Breast epithelium (tissue), 4 donors: ENCODE data around the gene OR2H1. TPM values are rescaled to one million over a fixed set of nuclear protein-coding genes. Genes with fewer than 3 reads are reported as not detected.
"Not testable (repeated sequence)": the region's sequence is repeated elsewhere in the genome, so short reads cannot be mapped to it uniquely, and the experiment has no call there.

ENCODE experiments used
- DNase-seq, 2 donors: peaks; one replicate each; pipeline ENCODE4 v3.0.0-alpha.2; 2019; ENCODE audit warnings: low spot score in 2 of 2
- H3K27ac ChIP-seq, 2 donors: fragments of 200-600 bp; sonication (generic) in 1 of 2; one replicate each; pipeline ENCODE4 v1.5.1; 2016 to 2019; ENCODE audit warnings: mild to moderate bottlenecking in 1 of 2
- H3K27me3 ChIP-seq, 2 donors: fragments of 200-600 bp; sonication (generic) in 1 of 2; one replicate each; pipeline versions ENCODE4 v1.5.1 to v1.6.0; 2017 to 2019; ENCODE audit warnings: control low read depth in 1 of 2, mild to moderate bottlenecking in 1 of 2
- H3K36me3 ChIP-seq: fragments of 200-600 bp; one replicate; pipeline ENCODE4 v1.5.1; 2019
- H3K4me1 ChIP-seq, 2 donors: fragments of 200-600 bp; sonication (generic); one replicate each; pipeline ENCODE4 v1.5.1; 2016 to 2019; ENCODE audit warnings: control low read depth in 1 of 2
- H3K4me3 ChIP-seq, 3 donors: fragments of 200-600 bp; sonication (generic); 1 replicate in 2 of 3; 2 replicates in 1 of 3; pipeline ENCODE4 v1.5.1; 2016 to 2019; ENCODE audit warnings: mild to moderate bottlenecking in 3 of 3, moderate library complexity in 2 of 3
- H3K9me3 ChIP-seq, 2 donors: fragments of 200-600 bp; sonication (generic) in 1 of 2; one replicate each; pipeline ENCODE4 v1.5.1; 2016 to 2019; ENCODE audit warnings: control low read depth in 1 of 2
- POLR2A ChIP-seq: fragments of 450-650 bp; IDR thresholded peaks from one replicate; pipeline ENCODE4 v1.6.1; 2016; ENCODE audit warnings: antibody characterized with exemption, mild to moderate bottlenecking, moderate library complexity
- POLR2AphosphoS5 ChIP-seq, 3 donors: sonication (generic); formaldehyde crosslinking; IDR thresholded peaks; one replicate each; pipeline ENCODE4 v1.6.1; 2017; ENCODE audit warnings: antibody characterized with exemption in 3 of 3
- intact Hi-C: fragments of 100-400 bp; cut with DNase I; formaldehyde crosslinking; loops from one replicate; pipeline ENCODE4 v1.15.1; 2023; ENCODE audit warnings: low total_unique reads
- total RNA-seq, 3 donors: library from RNA; depleted of rRNA; stranded (reverse); fragments of >200 nt; gene quantifications; one replicate each; pipeline ENCODE4 v1.1.0, GENCODE V29; 2016
- TF ChIP-seq, protein P1 (sequence below), 3 donors: fragments of 450-650 bp; IDR thresholded peaks; one replicate each; pipeline ENCODE4 v1.5.1; 2016 to 2017; ENCODE audit warnings: antibody characterized with exemption in 3 of 3, mild to moderate bottlenecking in 3 of 3, moderate library complexity in 3 of 3

OR2H1 gene
- total RNA-seq, 3 donors from 2014 or later = not detected

DNA sequence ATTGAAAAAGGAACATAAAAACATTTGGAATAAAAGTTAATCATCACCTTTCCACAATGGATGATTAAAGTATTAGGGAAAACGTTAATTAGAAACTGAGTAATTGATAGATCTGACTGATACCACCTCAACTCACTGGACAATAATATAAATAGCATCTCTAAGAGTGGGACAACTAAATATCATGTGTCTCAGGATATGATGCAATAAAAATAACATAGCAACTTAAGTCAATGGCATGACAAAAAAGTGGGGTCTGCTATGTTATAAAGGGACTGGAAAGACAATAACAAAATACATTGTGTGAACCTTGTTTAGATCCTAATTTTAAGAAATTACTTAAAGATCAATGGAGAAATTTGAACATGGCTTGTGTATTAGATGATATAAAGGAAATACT is 31.9 kb upstream of the OR2H1 start:
- H3K27me3 ChIP-seq = no peaks in the 10 kb centered on the region
- H3K36me3 ChIP-seq = no peaks in the 10 kb centered on the region
- TF ChIP-seq POLR2A (no peak), POLR2AphosphoS5 (IDR thresholded peaks at IDR 0.05) (no peak)
- TF ChIP-seq, protein P1, sequence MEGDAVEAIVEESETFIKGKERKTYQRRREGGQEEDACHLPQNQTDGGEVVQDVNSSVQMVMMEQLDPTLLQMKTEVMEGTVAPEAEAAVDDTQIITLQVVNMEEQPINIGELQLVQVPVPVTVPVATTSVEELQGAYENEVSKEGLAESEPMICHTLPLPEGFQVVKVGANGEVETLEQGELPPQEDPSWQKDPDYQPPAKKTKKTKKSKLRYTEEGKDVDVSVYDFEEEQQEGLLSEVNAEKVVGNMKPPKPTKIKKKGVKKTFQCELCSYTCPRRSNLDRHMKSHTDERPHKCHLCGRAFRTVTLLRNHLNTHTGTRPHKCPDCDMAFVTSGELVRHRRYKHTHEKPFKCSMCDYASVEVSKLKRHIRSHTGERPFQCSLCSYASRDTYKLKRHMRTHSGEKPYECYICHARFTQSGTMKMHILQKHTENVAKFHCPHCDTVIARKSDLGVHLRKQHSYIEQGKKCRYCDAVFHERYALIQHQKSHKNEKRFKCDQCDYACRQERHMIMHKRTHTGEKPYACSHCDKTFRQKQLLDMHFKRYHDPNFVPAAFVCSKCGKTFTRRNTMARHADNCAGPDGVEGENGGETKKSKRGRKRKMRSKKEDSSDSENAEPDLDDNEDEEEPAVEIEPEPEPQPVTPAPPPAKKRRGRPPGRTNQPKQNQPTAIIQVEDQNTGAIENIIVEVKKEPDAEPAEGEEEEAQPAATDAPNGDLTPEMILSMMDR (IDR thresholded peaks at IDR 0.05) = no peak
- H3K4me3 ChIP-seq = no peak overlapping the region
- no peak overlapping the region for H3K27ac ChIP-seq
- H3K4me1 ChIP-seq = no peaks in the 10 kb centered on the region
- intact Hi-C loops = no loop called here
- no peak for DNase-seq
- H3K9me3 ChIP-seq = peaks cover 0 to 6% of the 10 kb centered on the region in 2 donors

DNA sequence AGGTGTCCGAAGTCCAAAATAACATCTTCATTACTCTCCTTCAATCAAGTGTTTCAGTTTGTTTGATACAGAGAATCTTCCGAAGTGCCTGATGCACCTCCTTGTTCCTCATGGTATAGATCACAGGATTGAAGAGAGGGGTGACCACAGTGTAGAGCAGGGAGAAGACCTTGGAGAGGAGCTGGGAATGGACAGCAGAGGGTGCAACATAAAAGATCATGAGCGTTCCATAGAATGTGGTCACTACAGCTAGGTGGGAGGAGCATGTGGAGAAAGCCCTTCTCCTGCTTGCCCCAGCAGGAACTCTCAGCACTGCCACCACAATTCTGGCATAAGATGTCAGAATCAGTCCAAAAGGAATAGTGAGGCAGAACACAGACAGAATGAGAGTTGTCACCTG is 30.3 kb upstream of the OR2H1 start:
- H3K9me3 ChIP-seq = no peaks in the 10 kb centered on the region
- no peaks in the 10 kb centered on the region for H3K4me1 ChIP-seq

DNA sequence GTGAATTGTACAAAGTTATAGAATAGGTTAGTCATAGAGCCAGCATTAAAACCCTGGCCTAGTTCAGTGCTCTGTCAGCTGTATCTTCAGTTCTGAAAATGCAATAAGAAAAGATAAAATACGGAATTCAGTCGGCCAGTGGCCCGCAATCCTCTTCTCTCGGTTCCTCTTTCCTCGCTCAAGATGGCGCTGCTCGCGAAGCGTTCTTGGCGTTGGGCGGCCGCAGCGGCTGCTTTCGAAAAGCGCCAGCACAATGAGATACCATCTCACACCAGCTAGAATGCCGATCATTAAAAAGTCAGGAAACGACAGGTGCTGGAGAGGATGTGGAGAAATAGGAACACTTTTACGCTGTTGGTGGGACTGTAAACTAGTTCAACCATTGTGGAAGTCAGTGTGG is 20.2 kb upstream of the OR2H1 start:
- H3K9me3 ChIP-seq, H3K27me3 ChIP-seq, H3K4me3 ChIP-seq, H3K36me3 ChIP-seq, DNase-seq, H3K4me1 ChIP-seq, H3K27ac ChIP-seq, intact Hi-C loops: not testable (repeated sequence)

More for the DNA sequence above, 30.3 kb upstream of the OR2H1 start:
- H3K27me3 ChIP-seq = no peaks in the 10 kb centered on the region
- H3K27ac ChIP-seq = no peak overlapping the region
- no peaks in the 10 kb centered on the region for H3K36me3 ChIP-seq
- no peak for TF ChIP-seq POLR2AphosphoS5 (IDR thresholded peaks at IDR 0.05)
- TF ChIP-seq, protein P1 (IDR thresholded peaks at IDR 0.05) = no peak
- TF ChIP-seq POLR2A = no peak
- H3K4me3 ChIP-seq = no peak overlapping the region
- no peak for DNase-seq
- intact Hi-C loops = no loop called here

DNA sequence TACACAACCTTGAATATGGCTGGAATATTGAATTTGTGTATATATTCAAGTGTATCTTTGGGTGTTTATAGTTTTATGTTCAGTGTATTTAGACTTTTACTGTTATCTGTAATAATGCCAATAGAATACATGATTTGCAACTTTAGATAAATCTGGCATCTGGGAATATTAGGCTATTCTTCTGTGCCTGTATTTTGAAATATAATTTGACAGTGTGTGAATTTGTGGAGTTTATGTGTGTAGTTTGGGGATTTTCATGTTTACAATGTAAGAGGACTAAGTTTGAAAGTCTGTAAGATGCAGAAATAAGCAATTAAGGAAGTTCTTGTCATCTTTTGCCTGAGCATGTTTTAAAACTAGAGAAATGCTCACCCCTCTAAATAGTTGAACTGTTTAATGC is 17.9 kb upstream of the OR2H1 start, which contains the start of gene OR10C1:
Gene OR10C1 (plus strand): TSS at position 301 of the 400 bp plus-strand sequence. CDS start 710 bp downstream, outside the sequence.
- Histone ChIP-seq H3K4me1 (no peaks in the 10 kb centered on the region), H3K4me3 (no peak within 1 kb of the TSS), H3K27ac (no peak within 1 kb of the TSS), H3K36me3 (no peaks in the 10 kb centered on the region), H3K9me3 (peaks cover 1 to 4% of the 10 kb centered on the region in 2 donors), H3K27me3 (no peaks in the 10 kb centered on the region)
- intact Hi-C loops = no loop called here
- TF ChIP-seq POLR2AphosphoS5 (IDR thresholded peaks at IDR 0.05) = no peak
- DNase-seq = no peak

DNA sequence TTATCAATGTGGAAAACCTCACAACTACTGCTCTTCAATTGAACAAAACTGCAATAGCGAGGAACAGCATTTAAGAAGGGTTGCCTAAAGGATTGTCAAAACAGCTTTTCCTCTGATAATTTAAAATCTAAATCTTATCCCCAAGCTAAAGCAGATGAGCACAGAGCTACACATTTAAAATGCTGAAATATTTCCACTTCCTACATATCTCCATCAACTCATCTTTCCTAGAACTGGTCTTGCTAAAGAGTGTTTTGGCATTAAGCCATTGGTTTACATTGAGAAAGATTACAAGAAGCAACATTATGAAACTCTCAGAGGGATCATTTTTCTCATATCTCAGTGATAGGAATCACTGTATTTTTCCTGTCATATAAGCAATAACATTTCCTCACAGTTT is 14.2 kb upstream of the OR2H1 start:
- TF ChIP-seq, protein P1 (IDR thresholded peaks at IDR 0.05) = no peak
- TF ChIP-seq POLR2A = no peak
- no peak for TF ChIP-seq POLR2AphosphoS5 (IDR thresholded peaks at IDR 0.05)
- H3K36me3 ChIP-seq = no peaks in the 10 kb centered on the region

DNA sequence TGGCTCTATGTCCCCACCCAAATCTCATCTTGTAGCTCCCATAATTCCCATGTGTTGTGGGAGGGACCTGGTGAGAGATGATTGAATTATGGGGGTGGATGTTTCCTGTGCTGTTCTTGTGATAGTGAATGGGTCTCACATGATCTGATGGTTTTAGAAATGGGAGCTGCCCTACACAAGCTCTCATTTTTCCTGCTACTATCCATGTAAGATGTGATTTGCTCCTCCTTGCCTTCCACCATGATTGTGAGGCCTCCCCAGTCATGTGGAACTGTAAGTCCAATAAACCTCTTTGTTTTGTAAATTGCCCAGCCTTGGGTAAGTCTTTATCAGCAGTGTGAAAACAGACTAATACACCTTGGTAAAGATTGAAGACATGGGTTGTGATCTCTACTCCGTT is 12.9 kb upstream of the OR2H1 start:
- H3K36me3 ChIP-seq, H3K4me1 ChIP-seq, H3K27me3 ChIP-seq, H3K27ac ChIP-seq, intact Hi-C loops, DNase-seq, H3K9me3 ChIP-seq, H3K4me3 ChIP-seq: not testable (repeated sequence)

More for the DNA sequence above, 14.2 kb upstream of the OR2H1 start:
- DNase-seq = no peak
- no peaks in the 10 kb centered on the region for H3K4me1 ChIP-seq
- no peak overlapping the region for H3K27ac ChIP-seq
- peaks cover 3 to 7% of the 10 kb centered on the region in 2 donors for H3K9me3 ChIP-seq
- intact Hi-C loops = no loop called here
- H3K27me3 ChIP-seq = no peaks in the 10 kb centered on the region
- H3K4me3 ChIP-seq = no peak overlapping the region

DNA sequence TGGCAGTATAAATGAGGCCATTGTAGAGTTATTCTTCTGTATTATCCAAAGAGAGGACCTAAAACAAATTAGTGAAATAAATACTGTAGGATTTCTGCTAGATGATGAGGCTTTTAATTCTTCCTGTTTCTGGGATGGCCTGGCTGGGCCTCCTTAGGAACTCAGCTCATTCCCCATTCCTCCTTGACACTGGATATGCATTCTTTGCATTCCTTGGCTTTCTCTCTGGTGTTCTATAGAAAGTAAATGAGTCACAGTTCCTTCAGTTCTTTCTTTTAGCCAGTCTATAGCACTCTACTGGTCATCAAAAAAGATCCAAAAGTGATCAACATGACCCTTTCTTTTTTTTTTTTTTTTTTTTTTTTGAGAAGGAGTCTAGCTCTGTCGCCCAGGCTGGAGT is 9.3 kb upstream of the OR2H1 start:
- H3K4me1 ChIP-seq = no peaks in the 10 kb centered on the region
- TF ChIP-seq, protein P1 (IDR thresholded peaks at IDR 0.05) = no peak
- TF ChIP-seq POLR2A = no peak
- no peak for TF ChIP-seq POLR2AphosphoS5 (IDR thresholded peaks at IDR 0.05)
- no peak overlapping the region for H3K27ac ChIP-seq
- no peak overlapping the region for H3K4me3 ChIP-seq
- H3K36me3 ChIP-seq = no peaks in the 10 kb centered on the region
- no peak for DNase-seq
- intact Hi-C loops = loop anchor here (1.0 kb wide), 1 partner anchor 12 kb away; no protein-coding TSS in a partner anchor
- H3K9me3 ChIP-seq = peaks cover 3 to 10% of the 10 kb centered on the region in 2 donors
- peaks cover 0 to 6% of the 10 kb centered on the region in 2 donors for H3K27me3 ChIP-seq
